GM19239 (cell line): ENCODE data around the gene CYP27C1.
"Not testable (repeated sequence)": the region's sequence is repeated elsewhere in the genome, so short reads cannot be mapped to it uniquely, and the experiment has no call there.

Experiments used
- DNase-seq: peaks from one replicate; pipeline ENCODE4 v3.0.0; 2011; ENCODE audit warnings: low spot score; ENCODE audit not compliant: insufficient read length
- FAIRE-seq: peaks from 2 replicates; lab custom pipeline; 2011; peaks lifted over from hg19 to GRCh38; lab: Jason Lieb, UNC

The CYP27C1 gene

GRCh38 chr2:127225186-127225960, 5.3 kb upstream of the CYP27C1 start:
- FAIRE-seq (no peak), DNase-seq (no peak)

- FAIRE-seq, DNase-seq: not testable (repeated sequence)
Measured at GRCh38 chr2:127224135-127224534, 4.0 kb upstream of the CYP27C1 start.

- FAIRE-seq (no peak), DNase-seq (no peak)
Measured at GRCh38 chr2:127220768-127221527, 849 bp upstream of the CYP27C1 start.

GRCh38 chr2:127219171-127220070, 678 bp downstream of the CYP27C1 start:
- no peak for FAIRE-seq
- DNase-seq, result no peak

- FAIRE-seq, result no peak
Measured at GRCh38 chr2:127218812-127219170, 1.3 kb downstream of the CYP27C1 start.

GRCh38 chr2:127217470-127218325, 2.4 kb downstream of the CYP27C1 start:
- DNase-seq (no peak), FAIRE-seq (no peak)

More at GRCh38 chr2:127218812-127219170, 1.3 kb downstream of the CYP27C1 start:
- DNase-seq, result no peak

GRCh38 chr2:127216593-127216992, 3.5 kb downstream of the CYP27C1 start:
- no peak for DNase-seq
- no peak for FAIRE-seq

- DNase-seq, result no peak
- no peak for FAIRE-seq
Measured at GRCh38 chr2:127216095-127216494, 4.0 kb downstream of the CYP27C1 start.

- not testable (repeated sequence) for DNase-seq, FAIRE-seq
Measured at GRCh38 chr2:127214201-127214600, 5.9 kb downstream of the CYP27C1 start.

- FAIRE-seq (no peak), DNase-seq (no peak)
Measured at GRCh38 chr2:127208313-127208712, 11.8 kb downstream of the CYP27C1 start.

GRCh38 chr2:127205218-127206125, 14.6 kb downstream of the CYP27C1 start:
- DNase-seq (no peak), FAIRE-seq (no peak)

- FAIRE-seq (no peak), DNase-seq (no peak)
Measured at GRCh38 chr2:127201452-127201851, 18.6 kb downstream of the CYP27C1 start.

- no peak for FAIRE-seq
Measured at GRCh38 chr2:127200962-127201361, 19.1 kb downstream of the CYP27C1 start.

GRCh38 chr2:127199223-127199622, 20.9 kb downstream of the CYP27C1 start:
- DNase-seq (no peak), FAIRE-seq (no peak)

More at GRCh38 chr2:127200962-127201361, 19.1 kb downstream of the CYP27C1 start:
- no peak for DNase-seq

- DNase-seq (no peak), FAIRE-seq (no peak)
Measured at GRCh38 chr2:127197475-127198385, 22.4 kb downstream of the CYP27C1 start.

GRCh38 chr2:127196998-127197397, 23.1 kb downstream of the CYP27C1 start:
- FAIRE-seq, result no peak
- DNase-seq, result no peak

GRCh38 chr2:127196549-127196948, 23.6 kb downstream of the CYP27C1 start:
- no peak for FAIRE-seq
- no peak for DNase-seq
